ENCODE measurements around the gene PRDM16.

DNA sequence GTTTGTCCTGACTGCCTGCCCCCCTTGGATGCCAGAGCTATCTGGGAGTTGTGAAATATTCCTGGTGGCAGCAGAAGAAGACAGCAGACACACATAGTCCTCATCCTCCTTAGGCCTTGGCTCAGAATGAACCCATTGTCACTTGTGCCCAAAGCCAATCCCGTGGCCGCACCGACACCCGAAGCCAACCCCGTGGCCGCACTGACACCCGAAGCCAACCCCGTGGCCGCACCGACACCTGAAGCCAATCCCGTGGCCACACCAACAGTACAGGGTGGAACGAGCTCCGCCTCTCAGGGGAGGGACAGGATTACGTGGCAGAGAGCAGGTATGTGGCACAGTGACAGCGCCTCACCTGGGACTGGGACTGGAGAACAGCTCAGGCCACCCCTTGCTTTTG is 186.7 kb downstream of the PRDM16 start:
- no peak for TF ChIP-seq ZNF223 (tag by site-specific recombination; IDR thresholded peaks at IDR 0.05)
- TF ChIP-seq KLF8 (tag by site-specific recombination; IDR thresholded peaks at IDR 0.05): no peak
